Panc1 (cell line): ENCODE results near the gene LGSN. TPM values are rescaled to one million over a fixed set of nuclear protein-coding genes. Genes with fewer than 3 reads are reported as not detected.
"Not testable (repeated sequence)": the region's sequence is repeated elsewhere in the genome, so short reads cannot be mapped to it uniquely, and the experiment has no call there.

Experiments used
- ATAC-seq: fragments of 200-7000 bp; cut with Tn5 transposase; 2 replicates; pipeline ENCODE4 v1.9.1; 2020; ENCODE audit warnings: mild to moderate bottlenecking, moderate library complexity
- BruUV-seq: library from RNA; stranded (reverse); fragments of 400-500 nt; replicated peaks from 2 replicates; lab custom pipeline; 2021; lab: Mats Ljungman, UMichigan
- CTCF ChIA-PET: fragments of 300-600 bp; sonication (Branson Sonifier 250); formaldehyde crosslinking; loops from one replicate; lab custom pipeline; 2022; ENCODE audit warnings: antibody characterized with exemption; lab: Charles Lee
- POLR2A ChIA-PET: fragments of 300-600 bp; sonication (Branson Sonifier 250); formaldehyde crosslinking; loops from one replicate; lab custom pipeline; 2022; ENCODE audit warnings: antibody characterized with exemption; lab: Charles Lee
- DNase-seq: peaks from one replicate; pipeline ENCODE4 v3.0.0-alpha.2; 2010; ENCODE audit warnings: low read depth, low spot score
- H3K27ac ChIP-seq: 2 replicates; pipeline ENCODE4 v1.5.1; 2011; ENCODE audit warnings: mild to moderate bottlenecking, low read length, inconsistent platforms
- H3K27me3 ChIP-seq: fragments of 200-500 bp; sonication (Bioruptor generic); 2 replicates; pipeline ENCODE4 v1.6.0; 2014; ENCODE audit warnings: low read length, inconsistent platforms; ENCODE audit not compliant: control insufficient read depth, insufficient read depth
- H3K36me3 ChIP-seq: fragments of 200-500 bp; sonication (Bioruptor generic); 2 replicates; pipeline ENCODE4 v1.5.1; 2014; ENCODE audit warnings: inconsistent platforms, mild to moderate bottlenecking, low read length, moderate library complexity; ENCODE audit not compliant: control insufficient read depth, insufficient read depth
- H3K4me1 ChIP-seq: 2 replicates; pipeline ENCODE4 v1.5.1; 2011; ENCODE audit warnings: inconsistent platforms, mild to moderate bottlenecking, low read length, moderate library complexity; ENCODE audit not compliant: control insufficient read depth, insufficient read depth
- H3K4me3 ChIP-seq, 2 experiments: 2 replicates each; pipeline ENCODE4 v1.5.1; 2011 to 2012; ENCODE audit warnings: low read depth in 2 of 2, low read length in 2 of 2, mild to moderate bottlenecking in 2 of 2, inconsistent platforms in 1 of 2, moderate library complexity in 1 of 2
- H3K9me3 ChIP-seq: fragments of 200-500 bp; sonication (Bioruptor generic); 2 replicates; pipeline ENCODE4 v1.5.1; 2014; ENCODE audit warnings: low read depth, mild to moderate bottlenecking, inconsistent platforms, low read length, moderate library complexity; ENCODE audit not compliant: control insufficient read depth, insufficient read depth
- CTCF ChIP-seq: fragments of 450-650 bp; IDR thresholded peaks from 2 replicates; pipeline ENCODE4 v1.5.1; 2017; ENCODE audit warnings: mild to moderate bottlenecking
- POLR2AphosphoS5 ChIP-seq: IDR thresholded peaks from 2 replicates; pipeline ENCODE4 v1.6.1; 2012; ENCODE audit warnings: mild to moderate bottlenecking, low read depth, low read length, moderate library complexity
- SIN3A ChIP-seq: IDR thresholded peaks from 2 replicates; pipeline ENCODE4 v1.6.1; 2012; ENCODE audit warnings: low read depth, mild to moderate bottlenecking, low read length, moderate library complexity, borderline replicate concordance; ENCODE audit not compliant: insufficient read depth
- TCF7L2 ChIP-seq: IDR thresholded peaks from 2 replicates; pipeline ENCODE4 v1.6.1; 2011; ENCODE audit warnings: mild to moderate bottlenecking, low read depth, low read length, inconsistent platforms
- in situ Hi-C: cut with HindIII; loops from 2 replicates; pipeline ENCODE4 v1.10.0; 2016; ENCODE audit warnings: low sequenced_read_pairs, low pct_unique_long_range_greater_than_20kb
- intact Hi-C: fragments of 100-400 bp; cut with micrococcal nuclease; formaldehyde crosslinking; loops from one replicate; pipeline ENCODE4 v1.10.0; 2022; ENCODE audit not compliant: unreplicated experiment
- total RNA-seq: library from RNA; stranded (reverse); gene quantifications from one replicate; pipeline ENCODE4 v1.2.1, GENCODE V29; 2021; ENCODE audit not compliant: unreplicated experiment
- TF ChIP-seq, protein P1 (sequence below), 2 experiments: IDR thresholded peaks; 2 replicates each; pipeline ENCODE4 v1.6.1; 2011 to 2012; ENCODE audit warnings: low read depth in 2 of 2, control low read depth in 1 of 2, low read length in 1 of 2, mild to moderate bottlenecking in 1 of 2, moderate library complexity in 1 of 2; ENCODE audit not compliant: insufficient read depth in 1 of 2

LGSN gene
- total RNA-seq, 1 experiment from 2014 or later = not detected

- H3K27me3 ChIP-seq, H3K27ac ChIP-seq, H3K4me1 ChIP-seq, intact Hi-C loops, POLR2A ChIA-PET, BruUV-seq, DNase-seq, ATAC-seq, H3K36me3 ChIP-seq, CTCF ChIA-PET, H3K4me3 ChIP-seq, in situ Hi-C loops, H3K9me3 ChIP-seq: not testable (repeated sequence)
Observed at GRCh38 chr6:63357384-63357783, 37.6 kb upstream of the LGSN start.

DNA sequence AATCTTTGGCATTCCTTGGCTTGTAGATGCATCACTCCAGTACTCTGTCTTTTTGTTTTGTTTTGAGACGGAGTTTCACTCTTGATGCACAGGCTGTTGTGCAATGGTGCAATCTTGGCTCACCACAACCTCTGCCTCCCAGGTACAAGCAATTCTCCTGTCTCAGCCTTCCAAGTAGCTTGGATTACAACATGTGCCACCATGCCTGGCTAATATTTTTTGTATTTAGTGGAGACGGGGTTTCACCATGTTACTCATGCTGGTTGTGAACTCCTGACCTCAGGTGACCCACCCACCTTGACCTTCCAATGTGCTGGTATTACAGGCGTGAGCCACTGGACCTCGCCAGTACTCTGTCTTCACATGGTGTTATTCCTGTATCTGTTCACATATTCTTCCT lies 35.8 kb upstream of the LGSN start:
- TF ChIP-seq TCF7L2 = no peak
- no peak for TF ChIP-seq CTCF
- TF ChIP-seq SIN3A = no peak
- TF ChIP-seq, protein P1, sequence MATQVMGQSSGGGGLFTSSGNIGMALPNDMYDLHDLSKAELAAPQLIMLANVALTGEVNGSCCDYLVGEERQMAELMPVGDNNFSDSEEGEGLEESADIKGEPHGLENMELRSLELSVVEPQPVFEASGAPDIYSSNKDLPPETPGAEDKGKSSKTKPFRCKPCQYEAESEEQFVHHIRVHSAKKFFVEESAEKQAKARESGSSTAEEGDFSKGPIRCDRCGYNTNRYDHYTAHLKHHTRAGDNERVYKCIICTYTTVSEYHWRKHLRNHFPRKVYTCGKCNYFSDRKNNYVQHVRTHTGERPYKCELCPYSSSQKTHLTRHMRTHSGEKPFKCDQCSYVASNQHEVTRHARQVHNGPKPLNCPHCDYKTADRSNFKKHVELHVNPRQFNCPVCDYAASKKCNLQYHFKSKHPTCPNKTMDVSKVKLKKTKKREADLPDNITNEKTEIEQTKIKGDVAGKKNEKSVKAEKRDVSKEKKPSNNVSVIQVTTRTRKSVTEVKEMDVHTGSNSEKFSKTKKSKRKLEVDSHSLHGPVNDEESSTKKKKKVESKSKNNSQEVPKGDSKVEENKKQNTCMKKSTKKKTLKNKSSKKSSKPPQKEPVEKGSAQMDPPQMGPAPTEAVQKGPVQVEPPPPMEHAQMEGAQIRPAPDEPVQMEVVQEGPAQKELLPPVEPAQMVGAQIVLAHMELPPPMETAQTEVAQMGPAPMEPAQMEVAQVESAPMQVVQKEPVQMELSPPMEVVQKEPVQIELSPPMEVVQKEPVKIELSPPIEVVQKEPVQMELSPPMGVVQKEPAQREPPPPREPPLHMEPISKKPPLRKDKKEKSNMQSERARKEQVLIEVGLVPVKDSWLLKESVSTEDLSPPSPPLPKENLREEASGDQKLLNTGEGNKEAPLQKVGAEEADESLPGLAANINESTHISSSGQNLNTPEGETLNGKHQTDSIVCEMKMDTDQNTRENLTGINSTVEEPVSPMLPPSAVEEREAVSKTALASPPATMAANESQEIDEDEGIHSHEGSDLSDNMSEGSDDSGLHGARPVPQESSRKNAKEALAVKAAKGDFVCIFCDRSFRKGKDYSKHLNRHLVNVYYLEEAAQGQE (IDR thresholded peaks at IDR 0.05; ENCODE audit: insufficient read depth in 1 of 2, low read depth in 2 of 2, low read length in 1 of 2) = no peak
- TF ChIP-seq POLR2AphosphoS5 = no peak
- H3K27ac ChIP-seq = no peak overlapping the region
- intact Hi-C loops (no loop called here), in situ Hi-C loops (no loop called here)
- no peaks in the 10 kb centered on the region for H3K36me3 ChIP-seq
- H3K4me1 ChIP-seq = no peaks in the 10 kb centered on the region
- H3K9me3 ChIP-seq = no peaks in the 10 kb centered on the region
- H3K4me3 ChIP-seq = no peak overlapping the region
- ChIA-PET CTCF (no interaction called here), POLR2A (no interaction called here)
- BruUV-seq = no TSS peak
- H3K27me3 ChIP-seq = no peaks in the 10 kb centered on the region
- DNase-seq (no peak), ATAC-seq (no peak)

DNA sequence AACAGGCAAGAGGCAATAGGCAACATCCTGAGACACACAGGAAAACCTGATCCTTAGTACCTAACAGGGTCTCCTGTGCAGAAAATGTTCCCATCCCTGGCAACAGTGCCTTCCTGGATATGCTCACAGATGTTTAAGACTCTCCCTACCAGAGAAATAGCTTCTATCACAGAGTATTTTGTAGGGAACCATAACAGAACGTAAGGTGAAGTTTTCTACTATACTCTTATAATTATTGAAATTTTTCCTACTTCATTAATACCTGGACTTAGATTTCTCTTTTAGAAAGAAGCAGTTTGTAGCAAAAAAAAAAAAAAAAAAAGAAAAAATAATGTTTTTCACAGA lies 33.5 kb upstream of the LGSN start:
- no peak overlapping the region for H3K27ac ChIP-seq
- H3K4me3 ChIP-seq = no peak overlapping the region
- no peaks in the 10 kb centered on the region for H3K27me3 ChIP-seq
- no TSS peak for BruUV-seq
- ChIA-PET CTCF (interaction anchor here (1.5 to 1.8 kb wide), 2 partner anchors 221 to 450 kb away, joined by 4 to 7 read pairs; no protein-coding TSS in a partner anchor), POLR2A (no interaction called here)
- TF ChIP-seq TCF7L2 (no peak), CTCF (peak; percentile 35)
- in situ Hi-C loops (no loop called here), intact Hi-C loops (loop anchor here (5.0 kb wide), 2 partner anchors 219 to 409 kb away; partner anchors contain the start of genes LOC128125822 and PTP4A1)
- no peaks in the 10 kb centered on the region for H3K4me1 ChIP-seq
- H3K9me3 ChIP-seq = no peaks in the 10 kb centered on the region
- DNase-seq (no peak), ATAC-seq (no peak)
- H3K36me3 ChIP-seq = no peaks in the 10 kb centered on the region
